GM12878 (cell line): Measurements from ENCODE around the gene DDX10. TPM values are rescaled to one million over a fixed set of nuclear protein-coding genes. Genes with fewer than 3 reads are reported as not detected.

ENCODE experiments used
- ATAC-seq: fragments of 200-7000 bp; cut with Tn5 transposase; 3 replicates; pipeline ENCODE4 v1.9.1; 2020; ENCODE audit warnings: mild to moderate bottlenecking, moderate library complexity
- BruUV-seq: library from RNA; stranded (reverse); fragments of 400-500 nt; replicated peaks from 2 replicates; lab custom pipeline; 2021; lab: Mats Ljungman, UMichigan
- CTCF ChIA-PET: fragments of 300-600 bp; sonication (Branson Sonifier 250); formaldehyde crosslinking; extraction: SDS; loops from one replicate; lab custom pipeline; 2021; ENCODE audit warnings: inconsistent platforms; lab: Yijun Ruan, JAX
- POLR2A ChIA-PET: fragments of 350-600 bp; formaldehyde crosslinking; extraction: SDS; loops from one replicate; lab custom pipeline; 2021; ENCODE audit warnings: inconsistent platforms; lab: Charles Lee
- RAD21 ChIA-PET: fragments of 300-600 bp; sonication (Branson Sonifier 250); formaldehyde crosslinking; loops from one replicate; lab custom pipeline; 2023; ENCODE audit warnings: antibody characterized with exemption; ENCODE audit not compliant: unreplicated experiment; lab: Charles Lee
- SMC1A ChIA-PET: fragments of 300-600 bp; sonication (Branson Sonifier 250); formaldehyde crosslinking; loops from one replicate; lab custom pipeline; 2023; ENCODE audit not compliant: unreplicated experiment, uncharacterized antibody; lab: Charles Lee
- DNase-seq: peaks from one replicate; pipeline ENCODE4 v3.0.0-alpha.2; 2011; ENCODE audit warnings: low read depth, low spot score
- FAIRE-seq: peaks from 3 replicates; lab custom pipeline; 2011; peaks lifted over from hg19 to GRCh38; lab: Jason Lieb, UNC
- H2AFZ ChIP-seq: 2 replicates; pipeline ENCODE4 v1.6.0; 2011; ENCODE audit warnings: low read depth, low read length, control low read depth; ENCODE audit not compliant: control insufficient read depth
- H3K27ac ChIP-seq: 2 replicates; pipeline ENCODE4 v1.5.1; 2011; ENCODE audit warnings: control low read depth; ENCODE audit not compliant: control insufficient read depth, insufficient read depth
- H3K27me3 ChIP-seq, 2 experiments: replicated peaks in 1 of 2; 2 replicates each; pipeline versions ENCODE4 v1.6.0 to v1.6.1; 2011; ENCODE audit warnings: low read length in 1 of 2; ENCODE audit not compliant: control insufficient read depth in 2 of 2, insufficient read depth in 2 of 2
- H3K36me3 ChIP-seq, 2 experiments: 2 replicates each; pipeline ENCODE4 v1.5.1; 2011; ENCODE audit warnings: low read length in 1 of 2; ENCODE audit not compliant: control insufficient read depth in 2 of 2, insufficient read depth in 2 of 2
- H3K4me1 ChIP-seq: 2 replicates; pipeline ENCODE4 v1.6.1; 2011; ENCODE audit warnings: mild to moderate bottlenecking, low read length, moderate library complexity, mixed read lengths; ENCODE audit not compliant: control insufficient read depth, insufficient read depth
- H3K4me2 ChIP-seq: 2 replicates; pipeline ENCODE4 v1.6.0; 2011; ENCODE audit warnings: control low read depth; ENCODE audit not compliant: control insufficient read depth, insufficient read depth
- H3K4me3 ChIP-seq: fragments of 200-600 bp; sonication (generic); 2 replicates; pipeline ENCODE4 v1.5.1; 2016
- H3K79me2 ChIP-seq: 2 replicates; pipeline ENCODE4 v1.6.0; 2011; ENCODE audit warnings: low read length; ENCODE audit not compliant: control insufficient read depth, insufficient read depth
- H3K9ac ChIP-seq: 2 replicates; pipeline ENCODE4 v1.8.0; 2011; ENCODE audit warnings: low read length, control low read depth, mixed read lengths; ENCODE audit not compliant: control insufficient read depth, insufficient read depth
- H3K9me3 ChIP-seq: replicated peaks from 3 replicates; pipeline ENCODE4 v1.5.1; 2011; ENCODE audit warnings: mild to moderate bottlenecking, low read length; ENCODE audit not compliant: control insufficient read depth, insufficient read depth
- H4K20me1 ChIP-seq: 2 replicates; pipeline ENCODE4 v1.6.0; 2011; ENCODE audit not compliant: control insufficient read depth, insufficient read depth
- BACH1 ChIP-seq: fragments of 450-650 bp; IDR thresholded peaks from 2 replicates; pipeline ENCODE4 v1.6.1; 2017; ENCODE audit warnings: mild to moderate bottlenecking, borderline replicate concordance
- BCL3 ChIP-seq: IDR thresholded peaks from 2 replicates; pipeline ENCODE4 v1.6.1; 2011; ENCODE audit warnings: borderline replicate concordance, low read depth, mild to moderate bottlenecking, moderate library complexity, low read length; ENCODE audit not compliant: insufficient read depth, poor library complexity, severe bottlenecking
- EGR1 ChIP-seq, 2 experiments: IDR thresholded peaks; 1 replicate in 1 of 2; 2 replicates in 1 of 2; pipeline ENCODE4 v1.6.1; 2011 to 2012; ENCODE audit warnings: low read depth in 2 of 2, low read length in 2 of 2, borderline replicate concordance in 1 of 2, mild to moderate bottlenecking in 1 of 2, moderate library complexity in 1 of 2
- MYC ChIP-seq: IDR thresholded peaks from 2 replicates; pipeline ENCODE4 v1.6.1; 2011; ENCODE audit warnings: mild to moderate bottlenecking, low read length, moderate library complexity, inconsistent platforms; ENCODE audit not compliant: insufficient read depth, insufficient replicate concordance, insufficient read length, severe bottlenecking
- NFIC ChIP-seq: IDR thresholded peaks from 2 replicates; pipeline ENCODE4 v1.6.1; 2012; ENCODE audit warnings: low read depth, mild to moderate bottlenecking, inconsistent platforms, low read length, moderate library complexity
- RBBP5 ChIP-seq: fragments of 200-600 bp; sonication (generic); conservative IDR thresholded peaks from 2 replicates; pipeline ENCODE4 v1.6.1; 2016
- RELA ChIP-seq: fragments of 450-650 bp; IDR thresholded peaks from 2 replicates; pipeline ENCODE4 v1.8.0; 2014; ENCODE audit warnings: borderline replicate concordance; ENCODE audit not compliant: partially characterized antibody
- SREBF1 ChIP-seq: IDR thresholded peaks from 2 replicates; pipeline ENCODE4 v1.6.1; 2012; ENCODE audit warnings: mild to moderate bottlenecking, low read length
- SREBF2 ChIP-seq: IDR thresholded peaks from 2 replicates; pipeline ENCODE4 v1.6.1; 2012; ENCODE audit warnings: mild to moderate bottlenecking, low read length
- STAT1 ChIP-seq: fragments of 450-650 bp; conservative IDR thresholded peaks from 2 replicates; pipeline ENCODE4 v1.6.1; 2014; ENCODE audit warnings: antibody characterized with exemption, mild to moderate bottlenecking
- STAT3 ChIP-seq: IDR thresholded peaks from 2 replicates; pipeline ENCODE4 v1.6.1; 2011; ENCODE audit warnings: low read depth, low read length, improper control_type of control experiment
- SUZ12 ChIP-seq: fragments of 200-600 bp; sonication (generic); IDR thresholded peaks from one replicate; pipeline ENCODE4 v1.6.1; 2018; ENCODE audit warnings: antibody characterized with exemption, mild to moderate bottlenecking; ENCODE audit not compliant: unreplicated experiment
- USF1 ChIP-seq: IDR thresholded peaks from 2 replicates; pipeline ENCODE4 v1.6.1; 2011; ENCODE audit warnings: borderline replicate concordance, low read depth, mild to moderate bottlenecking, moderate library complexity, mixed read lengths, low read length; ENCODE audit not compliant: insufficient read depth; ENCODE audit errors: extremely low read length
- YBX1 ChIP-seq: fragments of 450-650 bp; IDR thresholded peaks from 2 replicates; pipeline ENCODE4 v1.6.1; 2016; ENCODE audit warnings: antibody characterized with exemption
- YY1 ChIP-seq: IDR thresholded peaks from 2 replicates; pipeline ENCODE4 v1.6.1; 2011; ENCODE audit warnings: low read depth, mild to moderate bottlenecking, low read length
- ZBED1 ChIP-seq: IDR thresholded peaks from 2 replicates; pipeline ENCODE4 v1.6.1; 2016; ENCODE audit warnings: borderline replicate concordance
- ZNF24 ChIP-seq: fragments of 450-650 bp; IDR thresholded peaks from 2 replicates; pipeline ENCODE4 v1.6.1; 2017; ENCODE audit warnings: antibody characterized with exemption, mild to moderate bottlenecking
- ZNF687 ChIP-seq: fragments of 450-650 bp; IDR thresholded peaks from 2 replicates; pipeline ENCODE4 v1.6.1; 2017; ENCODE audit warnings: mild to moderate bottlenecking, moderate library complexity
- ZSCAN29 ChIP-seq: fragments of 450-650 bp; IDR thresholded peaks from 2 replicates; pipeline ENCODE4 v1.6.1; 2017; ENCODE audit warnings: mild to moderate bottlenecking, moderate library complexity
- WGBS: methylation state at CpG from one replicate; pipeline ENCODE4 v1.1.6; 2016; ENCODE audit warnings: low lambda C conversion rate; ENCODE audit not compliant: insufficient replicate concordance, insufficient coverage; ENCODE audit errors: missing lambda C conversion rate; 5-methylcytosine and 5-hydroxymethylcytosine counted together
- in situ Hi-C: fragments of 300-500 bp; cut with MboI; formaldehyde crosslinking; loops from 9 replicates; pipeline ENCODE4 v1.14.3; 2018; ENCODE audit warnings: mixed read lengths
- intact Hi-C: fragments of 100-400 bp; cut with micrococcal nuclease; formaldehyde crosslinking; loops from one replicate; pipeline ENCODE4 v1.14.2; 2022; ENCODE audit not compliant: unreplicated experiment
- polyA plus RNA-seq, 11 experiments: library from polyadenylated mRNA; depleted of rRNA in 4 of 11; unstranded in 6 of 11; stranded (reverse) in 5 of 11; fragments of >200 nt; fragmentation: Nextera tagmentation in 4 of 11; fragmentation: Illumina TruSeq in 1 of 11; extraction: Ambion mirVana in 4 of 11; extraction: Trizol in 1 of 11; gene quantifications; 1 replicate in 1 of 11; 2 replicates in 10 of 11; pipeline versions ENCODE4 v1.2.1 to v1.2.3, GENCODE V29; 2011 to 2016; ENCODE audit warnings: inconsistent platforms in 2 of 11, missing spikeins in 2 of 11, low read depth in 1 of 11
- total RNA-seq, 4 experiments: library from RNA; depleted of rRNA in 3 of 4; stranded (reverse); fragments of >200 nt in 3 of 4; fragmentation: Illumina TruSeq in 1 of 4; extraction: Trizol in 1 of 4; gene quantifications; 2 replicates each; pipeline versions ENCODE4 v1.2.1 to v1.2.3, GENCODE V29; 2013 to 2021

DDX10 gene
- total and polyA plus RNA-seq, 10 of the 15 experiments (the other 5 are each of a cell fraction or from before 2014, with no cell fraction given): 20.9 to 51.5 (median 31.9) TPM

GRCh38 chr11:108617055-108617454, 47.8 kb upstream of the DDX10 start (continued):
- TF ChIP-seq BCL3: no peak
- TF ChIP-seq NFIC: no peak
- TF ChIP-seq ZNF24: no peak
- no peak for TF ChIP-seq BACH1
- TF ChIP-seq, all 136 proteins: peak for 0

- Histone ChIP-seq H3K79me2 (no peaks in the 10 kb centered on the region), H3K9me3 (peaks cover under 1% of the 10 kb centered on the region; the same call in 2 of the 3 replicates), H2AFZ (no peak overlapping the region), H3K27ac (no peak overlapping the region), H3K4me1 (peaks cover 18% of the 10 kb centered on the region), H3K9ac (no peak overlapping the region), H4K20me1 (no peaks in the 10 kb centered on the region), H3K4me2 (no peak overlapping the region), H3K4me3 (no peak overlapping the region), H3K36me3 (no peaks in the 10 kb centered on the region), H3K27me3 (no peaks in the 10 kb centered on the region)
- ChIA-PET POLR2A (no interaction called here), RAD21 (interaction anchor here (1.4 kb wide), 1 partner anchor 30 kb away, joined by 5 read pairs; no protein-coding TSS in a partner anchor), SMC1A (interaction anchor here (1.3 to 1.4 kb wide), 4 partner anchors 21 to 112 kb away, joined by 3 to 6 read pairs (median 4); no protein-coding TSS in a partner anchor), CTCF (no interaction called here)
- intact Hi-C loops (no loop called here), in situ Hi-C loops (no loop called here)
- no peak for DNase-seq
- FAIRE-seq: no peak
- no peak for ATAC-seq
- 100% methylated on average over 1 of the region's 1 CpG for WGBS
- BruUV-seq: no TSS peak
- no peak for TF ChIP-seq SREBF1
- no peak for TF ChIP-seq MYC
- no peak for TF ChIP-seq YBX1
- no peak for TF ChIP-seq ZSCAN29
- no peak for TF ChIP-seq STAT3
- no peak for TF ChIP-seq SUZ12
- no peak for TF ChIP-seq RBBP5
- TF ChIP-seq ZNF687: no peak
- TF ChIP-seq SREBF2: no peak
- no peak for TF ChIP-seq ZBED1
- TF ChIP-seq YY1: no peak
- TF ChIP-seq RELA: no peak
- TF ChIP-seq STAT1: no peak
- no peak for TF ChIP-seq USF1
- no peak for TF ChIP-seq EGR1 (IDR thresholded peaks at IDR 0.05; ENCODE audit: borderline replicate concordance in 1 of 2, low read depth in 2 of 2, low read length in 2 of 2)
These were observed 46.3 kb upstream of the DDX10 start for GRCh38 chr11:108618529-108618928.
